HepG2 (cell line): Measurements from ENCODE around the gene TMEM176A.

Experiments
- CBFB ChIP-seq: sonication (generic); formaldehyde crosslinking; IDR thresholded peaks from 2 replicates; pipeline ENCODE4 v1.4.0; 2020; ENCODE audit warnings: missing genetic modification reagents
- CTCF ChIP-seq: sonication (generic); formaldehyde crosslinking; IDR thresholded peaks from 2 replicates; pipeline ENCODE4 v1.5.0; 2020; ENCODE audit warnings: mild to moderate bottlenecking, missing genetic modification reagents, moderate library complexity
- ELF1 ChIP-seq: sonication (generic); formaldehyde crosslinking; IDR thresholded peaks from 2 replicates; pipeline ENCODE4 v1.4.0; 2020; ENCODE audit warnings: missing genetic modification reagents
- REST ChIP-seq, 2 experiments: IDR thresholded peaks; 2 replicates each; pipeline ENCODE4 v1.6.1; 2011 to 2012; ENCODE audit warnings: low read length in 2 of 2, borderline replicate concordance in 1 of 2, low read depth in 1 of 2, mild to moderate bottlenecking in 1 of 2, moderate library complexity in 1 of 2
- ZNF781 ChIP-seq: sonication (generic); formaldehyde crosslinking; IDR thresholded peaks from 2 replicates; pipeline ENCODE4 v1.5.1; 2020; ENCODE audit warnings: borderline replicate concordance, mild to moderate bottlenecking, missing genetic modification reagents; ENCODE audit errors: not compliant biosample characterization

DNA sequence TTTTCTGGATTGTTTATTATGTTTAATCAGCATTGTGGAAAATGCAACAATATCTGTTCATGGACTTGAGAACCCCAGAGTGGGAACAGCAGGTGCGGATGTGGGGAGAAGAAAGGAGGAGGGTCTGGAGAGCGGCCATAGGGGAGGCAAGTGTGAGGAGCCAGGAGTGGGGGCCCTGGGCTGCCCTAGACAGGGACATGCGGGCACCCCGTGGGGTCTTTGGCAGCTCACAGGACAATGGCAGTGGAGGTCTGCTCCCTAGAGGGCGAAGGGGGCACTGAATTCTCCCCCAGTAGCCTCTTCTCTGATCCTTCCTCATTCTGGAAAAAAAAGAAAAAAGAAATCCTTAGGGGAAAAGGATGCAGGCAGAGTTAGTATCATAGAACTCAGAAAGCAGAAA is 9.3 kb upstream of the TMEM176A start:
- TF ChIP-seq CTCF (CRISPR knock-in tag) (no peak), ZNF781 (CRISPR knock-in tag) (no peak), CBFB (CRISPR knock-in tag) (no peak), REST (IDR thresholded peaks at IDR 0.05; ENCODE audit: borderline replicate concordance in 1 of 2, low read depth in 1 of 2, low read length in 2 of 2) (no peak), ELF1 (no peak)
